CD4-positive, alpha-beta T cell treated with Interleukin-12 subunit alpha and Interleukin-12 subunit beta, for 1 hour (primary cell): ENCODE measurements around the gene ZHX3.
"Not testable (repeated sequence)": the region's sequence is repeated elsewhere in the genome, so short reads cannot be mapped to it uniquely, and the experiment has no call there.

Experiments used
- DNase-seq: peaks from one replicate; pipeline ENCODE4 v3.0.0-alpha.2; 2020

The ZHX3 gene

DNA sequence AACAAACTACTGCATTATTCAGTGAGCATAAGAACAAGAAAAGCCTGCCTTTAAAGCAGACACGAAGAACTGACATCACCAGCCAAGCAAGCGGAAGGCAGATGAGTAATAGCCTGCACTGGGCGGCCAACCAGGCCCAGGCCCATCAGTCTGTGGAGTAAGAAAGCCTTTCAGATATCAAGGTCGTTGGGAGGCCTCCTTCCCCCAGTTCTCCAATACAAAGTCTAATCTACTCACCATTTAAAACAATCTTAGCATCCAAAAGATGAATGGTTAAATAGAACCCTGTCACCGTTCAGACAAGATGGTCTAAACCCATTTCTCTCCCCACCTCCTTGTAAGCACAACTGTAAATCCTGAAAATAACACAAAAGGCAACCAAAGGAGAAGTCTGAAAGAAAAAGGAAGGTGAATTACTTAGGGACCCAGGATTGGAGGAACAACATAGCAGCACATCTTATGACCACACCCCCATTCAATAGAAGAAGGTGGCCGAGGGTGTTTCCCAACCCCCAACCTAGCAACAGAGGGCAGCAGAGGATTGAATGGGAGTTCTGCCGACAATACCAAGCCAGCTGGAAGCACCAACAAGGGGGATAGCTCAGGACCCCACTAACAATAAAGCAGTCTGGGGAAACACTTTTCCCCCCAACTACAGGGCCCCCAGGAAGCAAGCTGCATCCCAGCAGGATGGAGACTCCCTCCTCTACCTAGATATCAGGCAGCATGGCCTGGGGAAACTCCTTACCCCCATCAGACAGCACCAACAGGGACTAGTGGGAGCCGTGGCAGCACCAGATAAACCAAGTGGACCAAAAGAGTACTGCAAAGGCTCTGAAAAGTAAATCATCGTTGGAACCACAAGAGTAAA is 67.9 kb downstream of the ZHX3 start:
- DNase-seq = no peak

DNA sequence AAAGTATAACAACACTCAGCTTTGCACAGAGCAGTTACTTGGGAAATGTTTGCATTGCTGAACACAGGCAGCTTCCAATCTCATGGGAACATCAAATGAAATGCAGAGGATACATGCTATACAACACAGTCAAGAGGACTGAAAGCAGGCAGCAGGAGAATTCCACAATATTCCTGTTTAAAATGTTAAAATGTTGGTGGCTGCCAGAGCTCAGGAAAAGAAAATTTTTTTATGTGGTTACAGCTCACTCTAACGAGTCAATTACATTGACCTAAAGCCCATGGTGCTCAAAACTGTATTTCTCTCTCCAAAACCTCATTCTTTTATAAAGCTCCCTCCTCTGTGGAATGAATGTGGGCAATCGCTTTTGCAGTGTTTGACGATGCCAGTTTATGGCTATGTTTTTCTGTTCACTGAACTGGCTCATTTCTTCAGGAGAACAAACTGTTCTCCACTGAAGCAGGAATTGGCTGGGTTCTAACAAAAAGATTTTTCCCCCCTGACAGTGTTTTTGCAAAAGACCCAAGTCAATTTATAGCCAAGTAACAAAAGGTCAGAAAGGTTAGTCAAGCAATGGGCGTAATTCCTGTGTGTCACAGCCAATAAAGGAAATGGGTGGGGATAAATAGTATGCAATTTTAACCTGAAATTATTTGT is 69.0 kb downstream of the ZHX3 start:
- no peak for DNase-seq

GRCh38 chr20:41247523-41248367 is 69.8 kb downstream of the ZHX3 start:
- no peak for DNase-seq

- no peak for DNase-seq
Measured at GRCh38 chr20:41245086-41245707, 72.3 kb downstream of the ZHX3 start.

DNA sequence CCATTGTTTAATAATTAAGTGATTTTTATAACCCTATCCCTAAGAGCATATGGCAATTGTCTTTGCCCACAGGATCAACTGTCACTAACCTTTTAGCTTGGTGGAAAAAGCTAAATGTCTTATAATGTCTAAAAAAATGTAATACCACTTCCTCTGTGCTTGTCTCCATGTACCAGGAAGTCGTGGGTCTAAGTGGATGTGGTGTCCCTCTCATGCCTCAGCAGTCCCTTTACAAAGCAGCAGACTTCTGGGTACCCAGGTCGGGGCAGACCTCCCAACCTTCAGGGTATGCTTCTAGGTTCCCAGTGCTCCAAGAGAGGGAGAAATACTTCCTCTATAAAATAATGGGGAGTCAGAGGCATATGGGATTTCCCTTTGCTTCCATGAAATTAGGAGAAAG is 74.7 kb downstream of the ZHX3 start:
- DNase-seq = no peak

DNA sequence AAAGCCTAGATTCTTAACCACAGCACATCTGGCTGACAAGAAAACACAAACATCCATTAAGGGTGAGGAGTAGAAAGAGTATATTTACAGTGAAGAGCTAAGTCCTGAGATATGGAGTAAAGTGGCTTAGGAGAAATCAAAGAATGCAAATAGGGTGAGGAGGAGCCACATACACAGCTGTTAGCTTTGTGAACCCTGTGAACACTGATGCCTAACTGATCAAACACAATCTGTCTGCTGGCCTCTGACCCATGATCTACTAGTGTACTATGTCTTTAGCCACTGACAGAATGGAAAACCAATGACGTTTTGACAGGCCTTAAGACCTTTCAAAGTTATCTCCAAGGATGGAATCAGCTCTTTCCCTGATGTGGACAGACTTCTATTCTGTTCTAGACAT is 75.2 kb downstream of the ZHX3 start:
- DNase-seq = no peak

DNA sequence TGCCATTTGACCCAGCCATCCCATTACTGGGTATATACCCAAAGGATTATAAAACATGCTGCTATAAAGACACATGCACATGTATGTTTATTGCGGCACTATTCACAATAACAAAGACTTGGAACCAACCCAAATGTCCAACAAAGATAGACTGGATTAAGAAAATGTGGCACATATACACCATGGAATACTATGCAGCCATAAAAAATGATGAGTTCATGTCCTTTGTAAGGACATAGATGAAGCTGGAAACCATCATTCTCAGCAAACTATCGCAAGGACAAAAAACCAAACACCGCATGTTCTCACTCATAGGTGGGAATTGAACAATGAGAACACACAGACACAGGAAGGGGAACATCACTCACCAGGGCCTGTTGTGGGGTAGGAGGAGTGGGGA is 80.3 kb downstream of the ZHX3 start:
- DNase-seq = not testable (repeated sequence)

DNA sequence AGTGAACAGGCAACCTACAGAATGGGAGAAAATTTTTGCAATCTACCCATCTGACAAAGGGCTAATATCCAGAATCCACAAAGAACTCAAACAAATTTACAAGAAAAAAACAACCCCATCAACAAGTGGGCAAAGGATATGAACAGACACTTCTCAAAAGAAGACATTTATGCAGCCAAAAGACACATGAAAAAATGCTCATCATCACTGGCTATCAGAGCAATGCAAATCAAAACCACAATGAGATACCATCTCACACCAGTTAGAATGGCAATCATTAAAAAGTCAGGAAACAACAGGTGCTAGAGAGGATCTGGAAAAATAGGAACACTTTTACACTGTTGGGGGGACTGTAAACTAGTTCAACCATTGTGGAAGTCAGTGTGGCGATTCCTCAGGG is 80.7 kb downstream of the ZHX3 start:
- not testable (repeated sequence) for DNase-seq

GRCh38 chr20:41234546-41234945 is 83.0 kb downstream of the ZHX3 start:
- no peak for DNase-seq

DNA sequence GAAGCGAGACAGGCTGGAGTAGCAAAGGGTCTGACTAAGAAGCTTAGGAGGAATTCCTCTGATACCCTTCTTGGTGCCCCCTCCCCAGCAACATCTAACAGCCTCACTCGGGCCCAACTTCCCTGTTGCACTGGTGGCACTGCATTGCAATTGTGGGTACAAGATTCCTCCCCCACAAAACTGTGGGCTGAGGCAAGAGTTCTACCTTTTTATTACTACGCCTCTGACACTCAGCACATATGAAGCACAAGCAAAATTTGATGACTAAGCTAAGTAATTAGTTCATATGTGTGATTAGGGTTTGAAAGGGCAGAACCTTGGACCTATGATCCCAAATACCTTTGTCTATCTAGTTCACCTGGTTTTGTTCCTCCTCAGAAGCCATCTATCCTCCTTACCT is 83.5 kb downstream of the ZHX3 start:
- no peak for DNase-seq

GRCh38 chr20:41232973-41233926 is 84.3 kb downstream of the ZHX3 start:
- DNase-seq = no peak

DNA sequence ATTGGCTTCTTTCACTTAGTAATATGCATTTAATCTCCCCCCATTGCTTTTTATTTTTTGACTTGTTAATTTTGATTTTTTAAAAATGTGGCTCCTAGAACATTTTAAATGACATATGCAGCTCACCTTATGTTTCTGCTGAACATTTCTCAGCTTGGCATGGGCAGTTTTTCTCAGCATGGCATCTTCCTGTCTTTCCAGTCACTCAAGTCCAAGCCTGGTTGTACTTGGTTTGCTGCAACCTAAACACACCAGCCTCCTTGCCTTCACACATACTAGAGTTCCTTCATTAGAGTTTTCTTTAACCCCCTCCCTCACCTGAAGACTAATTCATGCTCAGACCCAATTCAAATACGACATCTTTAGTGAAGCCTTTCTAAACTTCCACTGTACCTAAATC is 86.4 kb downstream of the ZHX3 start:
- no peak for DNase-seq

GRCh38 chr20:41230136-41230535 is 87.4 kb downstream of the ZHX3 start:
- no peak for DNase-seq

DNA sequence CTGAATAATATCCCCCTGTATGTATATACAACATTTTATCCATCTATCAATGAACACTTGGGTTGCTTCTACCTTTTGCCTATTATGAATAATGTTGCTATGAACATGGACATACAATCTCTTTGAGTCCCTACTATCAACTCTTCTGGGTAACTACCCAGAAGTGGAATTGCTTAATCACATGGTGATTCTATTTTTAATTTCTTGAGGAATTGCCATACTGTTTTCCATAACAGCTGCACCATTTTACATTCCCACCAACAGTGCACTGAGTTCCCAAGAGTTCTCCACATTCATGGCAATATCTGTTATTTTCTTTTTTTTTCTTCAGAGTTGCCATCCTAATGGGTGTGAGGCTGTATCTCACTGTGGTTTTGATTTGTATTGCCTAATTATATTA is 88.3 kb downstream of the ZHX3 start:
- no peak for DNase-seq

GRCh38 chr20:41228858-41229257 is 88.7 kb downstream of the ZHX3 start:
- DNase-seq = no peak

- DNase-seq = no peak
Measured at GRCh38 chr20:41226426-41226825, 91.1 kb downstream of the ZHX3 start.

- no peak for DNase-seq
Measured at GRCh38 chr20:41225091-41225490, 92.4 kb downstream of the ZHX3 start.

- no peak for DNase-seq
Measured at GRCh38 chr20:41224281-41224680, 93.2 kb downstream of the ZHX3 start.

DNA sequence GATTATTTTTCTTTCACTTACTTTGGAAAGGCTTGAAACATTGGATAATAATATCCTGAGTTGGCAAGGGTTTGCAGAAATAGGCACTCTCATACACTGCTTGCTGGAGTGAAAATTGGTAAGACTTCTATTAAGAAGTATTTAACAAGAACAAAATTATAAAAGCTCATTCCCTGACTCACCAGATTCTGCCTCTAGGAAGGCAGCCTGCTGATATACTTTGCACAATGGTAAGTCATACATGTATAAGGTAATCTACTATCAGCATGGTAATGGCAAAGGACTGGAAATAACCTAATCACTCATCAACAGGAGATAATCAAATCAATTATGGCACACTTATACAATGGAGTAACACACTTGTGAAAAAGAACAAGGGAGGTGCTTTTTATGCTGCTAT is 94.4 kb downstream of the ZHX3 start:
- no peak for DNase-seq

DNA sequence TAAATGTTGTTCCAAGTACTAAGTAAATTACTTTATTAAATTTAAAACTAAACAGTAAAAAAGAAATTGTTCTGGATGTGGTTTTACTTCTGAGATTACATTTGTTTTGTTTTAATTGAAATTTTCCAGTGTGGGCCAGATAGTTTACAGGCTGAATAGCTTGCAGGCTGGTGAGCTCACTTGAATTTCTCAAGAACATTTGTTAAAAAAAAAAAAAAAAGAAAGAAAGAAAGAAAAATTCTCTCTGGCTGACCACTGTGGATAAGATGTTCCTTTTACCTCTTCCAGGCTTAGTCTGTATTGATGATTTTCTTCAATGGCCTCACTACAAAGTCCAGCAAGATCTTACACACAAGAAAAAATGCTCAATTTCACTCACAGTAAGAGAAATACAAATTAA is 94.8 kb downstream of the ZHX3 start:
- DNase-seq = no peak

GRCh38 chr20:41222296-41222695 is 95.2 kb downstream of the ZHX3 start:
- DNase-seq = no peak
